Osteoblast (primary cell): ENCODE results near the gene ANAPC10. TPM values are rescaled to one million over a fixed set of nuclear protein-coding genes. Genes with fewer than 3 reads are reported as not detected.

Experiments
- DNase-seq: peaks from one replicate; pipeline ENCODE4 v3.0.0; 2011; ENCODE audit warnings: low spot score, mixed read lengths; ENCODE audit not compliant: insufficient read length; ENCODE audit errors: missing footprints
- H2AFZ ChIP-seq: 2 replicates; pipeline ENCODE4 v1.6.0; 2011; ENCODE audit warnings: mild to moderate bottlenecking, low read length
- H3K27ac ChIP-seq: 2 replicates; pipeline ENCODE4 v1.5.1; 2011; ENCODE audit warnings: mild to moderate bottlenecking, low read depth, low read length, moderate library complexity
- H3K27me3 ChIP-seq: 2 replicates; pipeline ENCODE4 v1.6.0; 2012; ENCODE audit warnings: mild to moderate bottlenecking, control low read depth, inconsistent platforms, low read length, moderate library complexity; ENCODE audit not compliant: insufficient read depth
- H3K36me3 ChIP-seq: 2 replicates; pipeline ENCODE4 v1.5.1; 2011; ENCODE audit warnings: mild to moderate bottlenecking, low read length, control low read depth, moderate library complexity; ENCODE audit not compliant: insufficient read depth
- H3K4me1 ChIP-seq: 2 replicates; pipeline ENCODE4 v1.5.1; 2011; ENCODE audit warnings: mild to moderate bottlenecking, low read length, control low read depth, moderate library complexity; ENCODE audit not compliant: insufficient read depth
- H3K4me2 ChIP-seq: 2 replicates; pipeline ENCODE4 v1.6.0; 2011; ENCODE audit warnings: mild to moderate bottlenecking, low read length; ENCODE audit not compliant: insufficient read depth
- H3K4me3 ChIP-seq: fragments of 200-600 bp; sonication (generic); 3 replicates; pipeline ENCODE4 v1.5.1; 2012; ENCODE audit warnings: mild to moderate bottlenecking, low read length, inconsistent platforms; ENCODE audit not compliant: insufficient read depth
- H3K79me2 ChIP-seq: 2 replicates; pipeline ENCODE4 v1.6.0; 2012; ENCODE audit warnings: mild to moderate bottlenecking, low read length, control low read depth, inconsistent platforms; ENCODE audit not compliant: insufficient read depth
- H3K9me3 ChIP-seq: 2 replicates; pipeline ENCODE4 v1.5.1; 2011; ENCODE audit warnings: low read depth, low read length, control low read depth
- H4K20me1 ChIP-seq: 2 replicates; pipeline ENCODE4 v1.6.0; 2012; ENCODE audit warnings: mild to moderate bottlenecking, low read length, control low read depth; ENCODE audit not compliant: insufficient read depth
- total RNA-seq: library from RNA; depleted of rRNA; stranded (reverse); fragments of >200 nt; gene quantifications from 2 replicates; pipeline ENCODE4 v1.2.3, GENCODE V29; 2012
- TF ChIP-seq, protein P1 (sequence below): IDR thresholded peaks from 2 replicates; pipeline ENCODE4 v1.5.1; 2011; ENCODE audit warnings: mild to moderate bottlenecking, low read depth, low read length, moderate library complexity; ENCODE audit errors: extremely low read depth

ANAPC10 gene
- total RNA-seq, 1 donor: 22.8 TPM

DNA sequence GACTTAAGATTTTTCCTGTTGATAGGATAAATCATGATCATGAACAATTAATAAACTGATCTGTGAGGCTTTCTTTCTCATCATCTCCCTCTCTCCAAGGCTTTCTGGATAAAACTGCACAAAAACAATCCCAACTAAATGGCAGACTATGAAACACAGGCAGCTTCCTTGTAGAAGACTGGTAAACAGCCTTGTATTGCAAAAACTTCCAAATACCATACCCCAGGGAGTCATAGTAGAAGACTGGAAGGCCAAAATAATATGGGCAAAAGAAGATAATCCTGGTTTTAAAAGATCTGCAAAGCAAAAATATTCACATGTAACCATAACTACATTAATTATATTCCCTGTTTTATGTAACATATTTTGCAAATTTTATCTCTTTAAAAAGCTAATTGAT is 113.0 kb downstream of the ANAPC10 start:
- H3K27ac ChIP-seq: no peak overlapping the region
- DNase-seq: no peak
- TF ChIP-seq, protein P1, sequence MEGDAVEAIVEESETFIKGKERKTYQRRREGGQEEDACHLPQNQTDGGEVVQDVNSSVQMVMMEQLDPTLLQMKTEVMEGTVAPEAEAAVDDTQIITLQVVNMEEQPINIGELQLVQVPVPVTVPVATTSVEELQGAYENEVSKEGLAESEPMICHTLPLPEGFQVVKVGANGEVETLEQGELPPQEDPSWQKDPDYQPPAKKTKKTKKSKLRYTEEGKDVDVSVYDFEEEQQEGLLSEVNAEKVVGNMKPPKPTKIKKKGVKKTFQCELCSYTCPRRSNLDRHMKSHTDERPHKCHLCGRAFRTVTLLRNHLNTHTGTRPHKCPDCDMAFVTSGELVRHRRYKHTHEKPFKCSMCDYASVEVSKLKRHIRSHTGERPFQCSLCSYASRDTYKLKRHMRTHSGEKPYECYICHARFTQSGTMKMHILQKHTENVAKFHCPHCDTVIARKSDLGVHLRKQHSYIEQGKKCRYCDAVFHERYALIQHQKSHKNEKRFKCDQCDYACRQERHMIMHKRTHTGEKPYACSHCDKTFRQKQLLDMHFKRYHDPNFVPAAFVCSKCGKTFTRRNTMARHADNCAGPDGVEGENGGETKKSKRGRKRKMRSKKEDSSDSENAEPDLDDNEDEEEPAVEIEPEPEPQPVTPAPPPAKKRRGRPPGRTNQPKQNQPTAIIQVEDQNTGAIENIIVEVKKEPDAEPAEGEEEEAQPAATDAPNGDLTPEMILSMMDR: no peak
- no peaks in the 10 kb centered on the region for H4K20me1 ChIP-seq
- no peaks in the 10 kb centered on the region for H3K27me3 ChIP-seq
- no peaks in the 10 kb centered on the region for H3K4me1 ChIP-seq
- H2AFZ ChIP-seq: no peak overlapping the region
- no peak overlapping the region for H3K4me3 ChIP-seq
- H3K4me2 ChIP-seq: no peak overlapping the region
- no peaks in the 10 kb centered on the region for H3K79me2 ChIP-seq
- H3K36me3 ChIP-seq: no peaks in the 10 kb centered on the region
- no peaks in the 10 kb centered on the region for H3K9me3 ChIP-seq

DNA sequence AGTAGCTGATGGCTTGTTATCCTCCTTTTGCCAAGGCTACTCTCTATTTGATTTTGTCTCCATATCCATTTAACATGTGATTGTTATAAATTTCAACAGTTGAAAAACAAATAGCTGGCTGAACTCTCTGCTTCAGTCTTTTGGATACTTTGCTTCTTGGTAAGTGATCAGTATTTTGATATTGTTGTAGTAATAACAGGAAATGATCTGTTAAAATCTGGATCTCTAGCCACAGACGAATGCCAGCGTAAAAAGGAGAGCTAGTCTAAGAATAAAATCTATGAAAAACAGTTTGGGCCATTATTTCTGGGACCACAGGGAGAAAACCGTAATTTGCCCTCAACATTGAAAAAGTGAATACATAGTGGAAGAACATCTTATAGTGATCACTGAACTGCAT is 113.8 kb downstream of the ANAPC10 start:
- H4K20me1 ChIP-seq: no peaks in the 10 kb centered on the region
- H3K9me3 ChIP-seq: no peaks in the 10 kb centered on the region
- no peak for DNase-seq
- no peaks in the 10 kb centered on the region for H3K36me3 ChIP-seq
- H3K4me1 ChIP-seq: no peaks in the 10 kb centered on the region
- H3K27ac ChIP-seq: no peak overlapping the region
- H3K27me3 ChIP-seq: no peaks in the 10 kb centered on the region
- H3K4me2 ChIP-seq: no peak overlapping the region
- no peaks in the 10 kb centered on the region for H3K79me2 ChIP-seq
- no peak overlapping the region for H2AFZ ChIP-seq
- no peak overlapping the region for H3K4me3 ChIP-seq
- TF ChIP-seq, protein P1: no peak

DNA sequence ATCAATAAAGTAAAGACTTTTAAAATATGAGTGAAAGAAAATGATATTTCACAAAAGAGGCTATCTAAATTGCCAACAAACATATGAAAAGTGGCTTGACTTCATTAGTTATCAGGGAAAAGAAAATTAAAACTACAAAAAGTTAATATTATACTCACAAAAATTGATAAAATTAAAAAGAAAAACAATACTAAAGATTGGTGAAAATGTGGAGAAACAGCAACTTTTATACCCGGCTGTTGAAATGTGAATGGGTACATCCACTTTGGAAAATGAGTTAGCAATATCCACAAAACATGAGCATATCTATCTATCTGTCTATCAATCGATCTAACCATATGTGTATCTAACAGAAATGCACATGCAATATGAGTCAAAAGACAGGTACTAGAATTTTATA is 122.3 kb downstream of the ANAPC10 start:
- Histone ChIP-seq H3K27me3 (no peaks in the 10 kb centered on the region), H3K4me1 (no peaks in the 10 kb centered on the region), H3K4me3 (no peak overlapping the region), H2AFZ (no peak overlapping the region), H3K27ac (no peak overlapping the region), H3K9me3 (no peaks in the 10 kb centered on the region), H3K36me3 (no peaks in the 10 kb centered on the region), H3K79me2 (no peaks in the 10 kb centered on the region), H3K4me2 (no peak overlapping the region), H4K20me1 (no peaks in the 10 kb centered on the region)
- DNase-seq: no peak
- TF ChIP-seq, protein P1: no peak

DNA sequence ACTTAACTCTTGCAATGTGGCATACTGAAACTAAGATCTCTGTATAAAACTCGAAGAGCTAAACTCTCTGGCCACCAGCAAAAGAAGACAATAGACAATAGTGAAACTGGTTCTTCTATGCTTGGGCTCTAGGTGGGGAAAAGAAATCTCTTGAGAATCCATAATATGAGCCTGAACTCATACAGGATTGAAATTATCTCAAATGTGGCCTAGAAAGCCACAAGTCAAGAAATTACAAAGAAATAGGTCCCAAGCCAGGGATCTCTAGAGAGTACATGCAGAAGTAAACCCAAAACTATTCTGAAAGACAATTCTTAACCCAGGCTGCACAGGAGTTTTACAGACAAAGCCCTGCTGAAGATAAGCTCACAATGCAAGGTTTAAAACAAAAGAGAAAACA is 127.4 kb downstream of the ANAPC10 start:
- no peak for DNase-seq
- Histone ChIP-seq H3K27ac (no peak overlapping the region), H3K27me3 (no peaks in the 10 kb centered on the region), H3K79me2 (no peaks in the 10 kb centered on the region), H2AFZ (peak overlapping the region; percentile 45), H3K4me2 (peak overlapping the region; percentile 63), H4K20me1 (no peaks in the 10 kb centered on the region), H3K9me3 (no peaks in the 10 kb centered on the region), H3K4me1 (no peaks in the 10 kb centered on the region), H3K36me3 (no peaks in the 10 kb centered on the region), H3K4me3 (peak overlapping the region; percentile 42)
- TF ChIP-seq, protein P1: no peak
